ENCODE measurements around the gene EXOC6B. TPM values are rescaled to one million over a fixed set of nuclear protein-coding genes. Genes with fewer than 3 reads are reported as not detected.

EXOC6B gene
- total and polyA plus RNA-seq, 8 donors, result 22.1 to 30.8 (median 25.9) TPM

DNA sequence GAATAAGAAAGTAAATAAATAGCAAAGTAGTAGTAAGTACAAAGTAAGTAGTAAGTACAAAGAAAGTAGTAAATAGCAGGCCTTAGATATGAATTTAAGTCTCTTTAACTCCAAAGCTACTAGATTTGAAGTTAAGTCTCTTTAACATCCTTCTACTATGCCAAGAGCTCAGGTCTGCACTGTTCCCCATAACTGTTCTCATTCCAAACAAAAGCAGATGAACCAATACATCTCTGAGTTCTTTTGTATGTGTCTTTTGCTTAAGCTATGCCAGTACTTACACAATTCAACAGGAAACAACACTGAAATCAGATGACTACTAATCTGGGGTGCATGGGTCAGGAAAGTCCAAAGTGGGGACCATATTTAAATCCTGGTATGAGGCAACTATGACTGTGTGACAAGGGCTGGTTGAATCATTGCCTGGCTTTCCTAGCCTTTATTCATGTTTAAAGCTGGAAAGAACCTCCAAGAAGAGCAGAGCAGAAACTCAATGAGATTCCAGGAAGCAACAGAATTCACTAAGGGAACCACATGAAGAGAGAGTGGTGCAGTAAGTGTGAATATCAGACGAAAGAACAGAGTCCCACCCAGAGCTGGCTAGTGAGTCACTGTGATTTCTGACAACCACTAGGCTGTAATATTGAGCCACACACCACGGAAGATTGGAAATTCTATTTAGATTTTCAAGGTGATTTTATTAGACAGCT, 627.1 kb downstream of the EXOC6B start:
- no peak overlapping the region for H3K27ac ChIP-seq
- H3K36me3 ChIP-seq, result no peaks in the 10 kb centered on the region
- ATAC-seq (peak; percentile 44), DNase-seq (no peak)
- TF ChIP-seq, protein P1, sequence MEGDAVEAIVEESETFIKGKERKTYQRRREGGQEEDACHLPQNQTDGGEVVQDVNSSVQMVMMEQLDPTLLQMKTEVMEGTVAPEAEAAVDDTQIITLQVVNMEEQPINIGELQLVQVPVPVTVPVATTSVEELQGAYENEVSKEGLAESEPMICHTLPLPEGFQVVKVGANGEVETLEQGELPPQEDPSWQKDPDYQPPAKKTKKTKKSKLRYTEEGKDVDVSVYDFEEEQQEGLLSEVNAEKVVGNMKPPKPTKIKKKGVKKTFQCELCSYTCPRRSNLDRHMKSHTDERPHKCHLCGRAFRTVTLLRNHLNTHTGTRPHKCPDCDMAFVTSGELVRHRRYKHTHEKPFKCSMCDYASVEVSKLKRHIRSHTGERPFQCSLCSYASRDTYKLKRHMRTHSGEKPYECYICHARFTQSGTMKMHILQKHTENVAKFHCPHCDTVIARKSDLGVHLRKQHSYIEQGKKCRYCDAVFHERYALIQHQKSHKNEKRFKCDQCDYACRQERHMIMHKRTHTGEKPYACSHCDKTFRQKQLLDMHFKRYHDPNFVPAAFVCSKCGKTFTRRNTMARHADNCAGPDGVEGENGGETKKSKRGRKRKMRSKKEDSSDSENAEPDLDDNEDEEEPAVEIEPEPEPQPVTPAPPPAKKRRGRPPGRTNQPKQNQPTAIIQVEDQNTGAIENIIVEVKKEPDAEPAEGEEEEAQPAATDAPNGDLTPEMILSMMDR (IDR thresholded peaks at IDR 0.05), result no peak
- no peaks in the 10 kb centered on the region for H3K4me1 ChIP-seq
- H3K27me3 ChIP-seq, result no peaks in the 10 kb centered on the region
- intact Hi-C loops (cut with DNase I), result no loop called here
- H3K4me3 ChIP-seq, result no peak overlapping the region
- no peaks in the 10 kb centered on the region for H3K9me3 ChIP-seq

DNA sequence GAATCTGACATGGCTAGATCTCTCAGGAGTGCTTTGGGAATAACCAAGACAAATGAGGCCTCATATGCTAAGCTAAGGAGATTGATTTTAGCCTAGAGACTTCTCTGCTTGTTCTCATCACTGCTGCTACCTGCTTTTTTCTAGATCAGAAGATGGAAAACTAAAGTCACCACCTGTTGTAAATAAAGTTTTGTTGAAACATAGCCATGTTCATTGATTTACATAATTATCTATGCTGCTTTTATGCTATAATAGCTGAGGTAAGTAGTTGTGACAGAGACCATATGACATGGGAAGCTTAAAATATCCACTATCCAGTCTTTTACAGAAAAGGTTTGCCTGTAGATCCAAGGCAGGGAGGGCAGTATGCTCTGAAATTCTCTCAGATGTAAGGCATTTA, 632.1 kb downstream of the EXOC6B start:
- Histone ChIP-seq H3K4me1 (no peaks in the 10 kb centered on the region), H3K9me3 (no peaks in the 10 kb centered on the region), H3K27ac (no peak overlapping the region), H3K36me3 (no peaks in the 10 kb centered on the region), H3K27me3 (no peaks in the 10 kb centered on the region), H3K4me3 (no peak overlapping the region)
- no peak for DNase-seq
- intact Hi-C loops (cut with DNase I), result no loop called here
- TF ChIP-seq, protein P1 (IDR thresholded peaks at IDR 0.05), result no peak
- no peak for ATAC-seq

DNA sequence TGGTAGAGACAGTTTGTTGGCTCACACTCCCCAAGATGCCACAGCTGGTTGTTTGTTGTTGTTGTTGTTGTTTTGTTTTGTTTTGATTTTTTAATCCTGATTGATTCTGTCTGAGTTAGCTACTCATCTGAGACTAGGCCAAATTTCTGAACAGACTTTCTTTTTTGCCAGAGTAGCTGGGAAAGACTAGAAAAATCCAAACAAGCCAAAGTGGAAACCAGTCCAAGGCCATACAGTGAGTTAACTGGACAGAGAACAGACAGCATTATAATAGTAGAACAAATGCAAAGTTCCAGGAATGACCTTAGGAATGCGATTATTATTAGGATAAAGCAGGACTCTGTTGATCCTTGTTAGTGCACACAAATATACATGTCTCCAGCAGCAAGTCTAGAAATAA, 634.4 kb downstream of the EXOC6B start:
- Histone ChIP-seq H3K36me3 (no peaks in the 10 kb centered on the region), H3K27ac (no peak overlapping the region), H3K4me1 (no peaks in the 10 kb centered on the region), H3K9me3 (peaks cover 0 to 3% of the 10 kb centered on the region in 2 donors), H3K27me3 (no peaks in the 10 kb centered on the region), H3K4me3 (no peak overlapping the region)
- intact Hi-C loops (cut with DNase I), result no loop called here
- TF ChIP-seq, protein P1 (IDR thresholded peaks at IDR 0.05), result no peak
- no peak for ATAC-seq
- no peak for DNase-seq

- H3K4me1 ChIP-seq, result no peaks in the 10 kb centered on the region
- H3K4me3 ChIP-seq, result no peak overlapping the region
- DNase-seq (peak in 1 of 4 donors; percentile 18), ATAC-seq (no peak)
- peaks cover 0 to 3% of the 10 kb centered on the region in 2 donors for H3K9me3 ChIP-seq
- H3K27me3 ChIP-seq, result no peaks in the 10 kb centered on the region
- intact Hi-C loops (cut with DNase I), result no loop called here
- TF ChIP-seq, protein P1 (IDR thresholded peaks at IDR 0.05), result no peak
- H3K27ac ChIP-seq, result no peak overlapping the region
- H3K36me3 ChIP-seq, result no peaks in the 10 kb centered on the region
Measured at GRCh38 chr2:72185206-72185605, 640.6 kb downstream of the EXOC6B start.

DNA sequence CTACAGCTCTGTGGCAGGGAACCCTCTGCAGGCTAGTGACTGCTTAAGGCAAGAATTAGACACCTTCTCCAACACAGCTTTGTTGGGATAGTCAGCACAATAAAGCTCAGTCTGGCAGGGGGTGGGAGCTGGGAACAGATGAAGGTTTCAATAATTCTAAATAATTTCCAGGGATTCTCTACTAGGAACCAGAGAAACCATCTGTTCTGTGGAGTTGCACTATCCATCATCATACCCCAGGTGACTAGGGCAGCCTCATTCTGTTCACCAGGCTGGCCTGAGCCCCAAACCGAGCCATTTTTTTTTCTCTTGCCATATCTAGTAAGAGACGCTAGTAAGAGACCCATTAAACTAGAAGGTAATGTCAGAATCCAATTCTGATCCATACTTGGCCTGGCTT, 642.4 kb downstream of the EXOC6B start:
- DNase-seq (no peak), ATAC-seq (no peak)
- Histone ChIP-seq H3K4me1 (no peaks in the 10 kb centered on the region), H3K9me3 (peaks cover 0 to 3% of the 10 kb centered on the region in 2 donors), H3K4me3 (no peak overlapping the region), H3K27me3 (no peaks in the 10 kb centered on the region), H3K36me3 (peaks cover 0 to 10% of the 10 kb centered on the region in 2 donors), H3K27ac (no peak overlapping the region)
- TF ChIP-seq, protein P1 (IDR thresholded peaks at IDR 0.05), result no peak
- intact Hi-C loops (cut with DNase I), result no loop called here
